PC-3 (cell line): ENCODE results near the gene GRP. TPM values are rescaled to one million over a fixed set of nuclear protein-coding genes. Genes with fewer than 3 reads are reported as not detected.

Experiments
- ATAC-seq: fragments of 200-7000 bp; cut with Tn5 transposase; 2 replicates; pipeline ENCODE4 v1.9.1; 2020; ENCODE audit warnings: mild to moderate bottlenecking, moderate library complexity
- BruUV-seq: library from RNA; stranded (reverse); fragments of 400-500 nt; replicated peaks from 2 replicates; lab custom pipeline; 2021; lab: Mats Ljungman, UMichigan
- CTCF ChIA-PET: fragments of 300-600 bp; sonication (Branson Sonifier 250); formaldehyde crosslinking; loops from one replicate; lab custom pipeline; 2022; ENCODE audit warnings: antibody characterized with exemption; lab: Charles Lee
- POLR2A ChIA-PET: fragments of 300-600 bp; sonication (Branson Sonifier 250); formaldehyde crosslinking; loops from one replicate; lab custom pipeline; 2022; ENCODE audit warnings: antibody characterized with exemption; ENCODE audit not compliant: unreplicated experiment; lab: Charles Lee
- DNase-seq: peaks from one replicate; pipeline ENCODE4 v3.0.0-alpha.2; 2015
- H2AFZ ChIP-seq: fragments of 300-600 bp; sonication (generic); 2 replicates; pipeline ENCODE4 v1.6.0; 2016; ENCODE audit warnings: antibody characterized with exemption, low read length
- H3F3A ChIP-seq: fragments of 300-600 bp; sonication (generic); one replicate; pipeline ENCODE4 v1.6.0; 2017; ENCODE audit warnings: antibody characterized with exemption, low read length, control low read depth, mild to moderate bottlenecking; ENCODE audit not compliant: unreplicated experiment
- H3K27ac ChIP-seq: fragments of 300-600 bp; sonication (generic); 2 replicates; pipeline ENCODE4 v1.5.1; 2016; ENCODE audit warnings: mild to moderate bottlenecking, low read length
- H3K27me3 ChIP-seq: fragments of 300-600 bp; sonication (generic); 2 replicates; pipeline ENCODE4 v1.6.1; 2016; ENCODE audit warnings: low read length, mixed read lengths
- H3K36me3 ChIP-seq: fragments of 300-600 bp; sonication (generic); 2 replicates; pipeline ENCODE4 v1.6.1; 2016; ENCODE audit warnings: low read depth, mixed run types, low read length, mixed read lengths
- H3K4me1 ChIP-seq: fragments of 300-600 bp; sonication (generic); 2 replicates; pipeline ENCODE4 v1.5.1; 2016; ENCODE audit warnings: low read length; ENCODE audit not compliant: insufficient read depth
- H3K4me2 ChIP-seq: fragments of 300-600 bp; sonication (generic); 2 replicates; pipeline ENCODE4 v1.6.0; 2016; ENCODE audit warnings: low read length
- H3K4me3 ChIP-seq: fragments of 300-600 bp; sonication (generic); 2 replicates; pipeline ENCODE4 v1.5.1; 2016; ENCODE audit warnings: mild to moderate bottlenecking, low read length, mixed read lengths
- H3K79me2 ChIP-seq: fragments of 300-600 bp; sonication (generic); 2 replicates; pipeline ENCODE4 v1.6.1; 2017; ENCODE audit warnings: low read length, mixed read lengths
- H3K9ac ChIP-seq: fragments of 300-600 bp; sonication (generic); 2 replicates; pipeline ENCODE4 v1.6.0; 2016; ENCODE audit warnings: mild to moderate bottlenecking, low read length
- H3K9me2 ChIP-seq: fragments of 300-600 bp; sonication (generic); replicated peaks from 2 replicates; pipeline ENCODE4 v1.6.1; 2016; ENCODE audit warnings: mixed run types, low read length, mixed read lengths
- H3K9me3 ChIP-seq: fragments of 300-600 bp; sonication (generic); 2 replicates; pipeline ENCODE4 v1.6.1; 2016; ENCODE audit warnings: low read length, mixed read lengths
- H4K20me1 ChIP-seq: fragments of 300-600 bp; sonication (generic); 2 replicates; pipeline ENCODE4 v1.6.1; 2016; ENCODE audit warnings: low read length, mixed read lengths
- CTCF ChIP-seq: fragments of 300-600 bp; sonication (generic); conservative IDR thresholded peaks from 2 replicates; pipeline ENCODE4 v1.5.1; 2017; ENCODE audit warnings: antibody characterized with exemption, low read depth, mild to moderate bottlenecking, low read length
- EZH2 ChIP-seq: fragments of 300-600 bp; sonication (generic); IDR thresholded peaks from one replicate; pipeline ENCODE4 v1.6.1; 2017; ENCODE audit warnings: antibody characterized with exemption, mild to moderate bottlenecking, low read length; ENCODE audit not compliant: unreplicated experiment
- EZH2phosphoT487 ChIP-seq: fragments of 300-600 bp; sonication (generic); IDR thresholded peaks from 2 replicates; pipeline ENCODE4 v1.6.1; 2018; ENCODE audit warnings: mild to moderate bottlenecking, antibody characterized with exemption, low read length, borderline replicate concordance
- intact Hi-C: fragments of 100-400 bp; cut with micrococcal nuclease; formaldehyde crosslinking; loops from 2 replicates; pipeline ENCODE4 v1.9.0; 2023
- total RNA-seq: library from RNA; depleted of rRNA; stranded (reverse); fragments of >200 nt; gene quantifications from 2 replicates; pipeline ENCODE4 v1.2.3, GENCODE V29; 2014

Gene GRP
- total RNA-seq, 1 experiment from 2014 or later: not detected

GRCh38 chr18:59233017-59233410 lies 13.1 kb downstream of the GRP start:
- peaks cover 19% of the 10 kb centered on the region for H3K4me1 ChIP-seq
- H3K4me2 ChIP-seq: no peak overlapping the region
- CTCF ChIA-PET: no interaction called here
- no peaks in the 10 kb centered on the region for H3K79me2 ChIP-seq
- H3K9me3 ChIP-seq: no peaks in the 10 kb centered on the region
- no peak overlapping the region for H3K9ac ChIP-seq
- POLR2A ChIA-PET: no interaction called here
- intact Hi-C loops: no loop called here
- peak; percentile 42 for DNase-seq
- no peak overlapping the region for H2AFZ ChIP-seq
- TF ChIP-seq EZH2phosphoT487: no peak
- no peak for TF ChIP-seq EZH2
- no peak for TF ChIP-seq CTCF
- no peaks in the 10 kb centered on the region for H3F3A ChIP-seq
- no peak for ATAC-seq
- no TSS peak for BruUV-seq
- no peaks in the 10 kb centered on the region for H3K9me2 ChIP-seq
- H3K27me3 ChIP-seq: 0 out of 2 replicates have a peak, but pooled peaks cover 3% of the 10 kb centered on the region
- H3K27ac ChIP-seq: no peak overlapping the region
- no peaks in the 10 kb centered on the region for H4K20me1 ChIP-seq
- H3K4me3 ChIP-seq: no peak overlapping the region
- H3K36me3 ChIP-seq: no peaks in the 10 kb centered on the region

- TF ChIP-seq EZH2phosphoT487 (no peak), CTCF (no peak), EZH2 (no peak)
- intact Hi-C loops: no loop called here
- Histone ChIP-seq H2AFZ (no peak overlapping the region), H3K4me1 (no peaks in the 10 kb centered on the region), H3K27ac (no peak overlapping the region), H3K4me3 (no peak overlapping the region), H3F3A (no peaks in the 10 kb centered on the region), H3K9ac (no peak overlapping the region), H4K20me1 (no peaks in the 10 kb centered on the region), H3K27me3 (no peaks in the 10 kb centered on the region), H3K9me2 (no peaks in the 10 kb centered on the region), H3K9me3 (no peaks in the 10 kb centered on the region), H3K36me3 (no peaks in the 10 kb centered on the region), H3K79me2 (no peaks in the 10 kb centered on the region), H3K4me2 (no peak overlapping the region)
- POLR2A ChIA-PET: no interaction called here
- BruUV-seq: no TSS peak
- ATAC-seq: no peak
- CTCF ChIA-PET: no interaction called here
- DNase-seq: no peak
Measured at GRCh38 chr18:59238385-59238784, 18.4 kb downstream of the GRP start.

GRCh38 chr18:59239642-59240041 lies 19.7 kb downstream of the GRP start:
- no peak for DNase-seq
- no peaks in the 10 kb centered on the region for H3K9me2 ChIP-seq

More at GRCh38 chr18:59239642-59240041, 19.7 kb downstream of the GRP start:
- Histone ChIP-seq H3K4me1 (no peaks in the 10 kb centered on the region), H3F3A (no peaks in the 10 kb centered on the region), H3K9me3 (no peaks in the 10 kb centered on the region), H3K27ac (no peak overlapping the region), H3K4me3 (no peak overlapping the region), H3K9ac (no peak overlapping the region), H3K36me3 (no peaks in the 10 kb centered on the region), H3K27me3 (peaks cover 9% of the 10 kb centered on the region; the same call in 1 of the 2 replicates), H3K79me2 (no peaks in the 10 kb centered on the region), H3K4me2 (no peak overlapping the region), H2AFZ (no peak overlapping the region), H4K20me1 (no peaks in the 10 kb centered on the region)
- no peak for ATAC-seq
- intact Hi-C loops: loop anchor here (10.0 kb wide), 1 partner anchor 475 kb away; no protein-coding TSS in a partner anchor
- no TSS peak for BruUV-seq
- POLR2A ChIA-PET: no interaction called here
- CTCF ChIA-PET: no interaction called here
- TF ChIP-seq CTCF (no peak), EZH2 (no peak), EZH2phosphoT487 (no peak)
